ENCODE results near the gene ALK. TPM values are rescaled to one million over a fixed set of nuclear protein-coding genes. Genes with fewer than 3 reads are reported as not detected.

Gene ALK
- total RNA-seq, 4 donors from 2014 or later = 0.85 to 2.4 (median 1.8) TPM

- no peak for TF ChIP-seq CTCF (IDR thresholded peaks at IDR 0.05; ENCODE audit: low read depth)
These were observed 138.6 kb downstream of the ALK start for GRCh38 chr2:29782549-29783458.

DNA sequence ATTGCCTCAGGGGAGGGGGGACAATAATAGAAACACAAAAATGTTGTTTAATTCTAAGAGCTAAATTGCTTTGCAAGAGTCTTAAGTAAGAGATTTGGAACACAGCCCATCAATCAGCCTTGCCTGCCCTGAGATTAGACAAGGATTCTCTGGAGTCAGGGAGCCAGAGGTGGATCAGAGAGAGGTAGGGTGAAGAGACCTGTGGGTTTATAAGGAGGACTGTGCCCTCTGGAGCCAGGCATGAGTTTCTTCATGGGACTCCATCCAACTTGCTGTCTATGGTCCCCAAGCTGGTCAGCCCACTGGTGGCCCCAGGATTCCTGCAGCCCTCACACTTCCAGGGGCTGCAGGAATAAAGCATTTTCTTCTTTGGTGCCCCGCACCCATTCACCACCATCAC lies 139.3 kb downstream of the ALK start:
- no peak for TF ChIP-seq CTCF (IDR thresholded peaks at IDR 0.05; ENCODE audit: low read depth)

DNA sequence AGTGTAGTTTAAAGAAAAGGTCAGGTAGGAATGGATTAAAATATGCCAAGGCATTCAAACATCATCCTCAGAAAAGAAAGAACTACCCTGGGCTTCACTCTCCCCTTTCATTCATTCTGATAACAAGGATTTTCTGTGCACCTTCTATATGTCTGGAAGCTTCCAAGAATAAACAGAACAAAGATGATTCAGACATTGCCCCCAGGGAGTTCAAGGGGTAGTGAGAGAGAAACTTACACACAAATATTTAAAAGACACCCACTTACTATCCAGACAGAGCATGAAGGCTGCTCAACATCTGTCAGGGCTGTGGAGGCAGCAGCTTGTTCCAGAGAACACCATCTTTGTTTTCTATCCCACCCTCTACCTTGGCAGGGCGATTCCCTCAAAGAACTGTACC lies 140.5 kb downstream of the ALK start:
- no peak for TF ChIP-seq CTCF (IDR thresholded peaks at IDR 0.05; ENCODE audit: low read depth)

GRCh38 chr2:29777161-29777560 lies 144.2 kb downstream of the ALK start:
- no peak for TF ChIP-seq CTCF (IDR thresholded peaks at IDR 0.05; ENCODE audit: low read depth)

GRCh38 chr2:29776406-29776805 lies 145.0 kb downstream of the ALK start:
- TF ChIP-seq CTCF (IDR thresholded peaks at IDR 0.05; ENCODE audit: low read depth) = no peak

DNA sequence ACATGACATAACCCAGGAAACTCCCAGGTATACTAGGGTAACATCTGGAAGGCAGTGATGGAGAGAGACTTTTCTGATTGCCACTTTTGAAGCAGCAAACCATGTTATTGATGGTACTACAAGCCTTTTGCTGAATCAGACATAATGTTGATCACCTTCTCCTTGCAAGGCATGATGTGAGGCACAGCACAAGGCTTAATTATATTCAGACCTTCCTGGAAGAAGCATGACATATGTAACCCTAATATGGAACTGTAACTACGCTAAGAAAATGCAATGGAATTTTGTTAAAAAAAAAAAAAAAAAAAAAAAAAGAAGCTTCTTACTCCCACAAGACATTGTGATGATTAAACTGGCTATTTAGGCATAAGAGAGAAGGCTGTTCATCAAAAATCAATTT lies 145.4 kb downstream of the ALK start:
- no peak for TF ChIP-seq CTCF (IDR thresholded peaks at IDR 0.05; ENCODE audit: low read depth)

DNA sequence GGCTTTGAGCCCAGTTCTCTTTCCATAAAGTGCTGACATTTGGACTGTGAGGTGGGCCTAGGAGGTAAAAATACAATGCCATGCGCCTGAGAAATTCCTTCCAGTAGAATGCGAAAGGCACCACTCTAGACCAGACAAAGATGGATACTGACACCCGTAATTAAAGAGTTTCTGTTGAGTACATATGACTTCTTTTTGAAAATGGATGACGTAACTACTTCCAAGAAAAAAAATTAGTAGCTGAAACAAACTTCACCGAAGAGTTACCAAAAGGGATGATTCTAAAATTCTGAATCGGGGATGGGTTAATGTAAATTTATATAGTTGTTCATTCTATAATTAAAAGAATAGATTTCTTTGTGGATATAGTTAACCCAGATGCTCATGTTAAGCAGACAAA lies 146.8 kb downstream of the ALK start:
- no peak for TF ChIP-seq CTCF (IDR thresholded peaks at IDR 0.05; ENCODE audit: low read depth)
